GM23338 (cell line): ENCODE results near the gene LRRFIP2. TPM values are rescaled to one million over a fixed set of nuclear protein-coding genes. Genes with fewer than 3 reads are reported as not detected.

Source experiments
- ATAC-seq: fragments of 200-7000 bp; cut with Tn5 transposase; 3 replicates; pipeline ENCODE4 v1.9.1; 2020
- DNase-seq: peaks from one replicate; pipeline ENCODE4 v3.0.0-alpha.2; 2015; ENCODE audit warnings: low spot score
- H2AFZ ChIP-seq: fragments of 200-600 bp; sonication (generic); 2 replicates; pipeline ENCODE4 v1.8.0; 2016; ENCODE audit warnings: antibody characterized with exemption, mild to moderate bottlenecking, moderate library complexity
- H3F3A ChIP-seq: fragments of 200-600 bp; sonication (generic); replicated peaks from 2 replicates; pipeline ENCODE4 v1.8.0; 2017; ENCODE audit warnings: antibody characterized with exemption, mixed run types, low read depth
- H3K27ac ChIP-seq: fragments of 200-600 bp; sonication (generic); 2 replicates; pipeline ENCODE4 v1.6.1; 2016; ENCODE audit warnings: low read depth
- H3K27me3 ChIP-seq: fragments of 200-600 bp; sonication (generic); 2 replicates; pipeline ENCODE4 v1.8.0; 2016; ENCODE audit warnings: mild to moderate bottlenecking, mixed run types, moderate library complexity; ENCODE audit not compliant: insufficient read depth
- H3K36me3 ChIP-seq: fragments of 200-600 bp; sonication (generic); 2 replicates; pipeline ENCODE4 v1.8.0; 2016; ENCODE audit warnings: mild to moderate bottlenecking; ENCODE audit not compliant: insufficient read depth
- H3K4me1 ChIP-seq: fragments of 200-600 bp; sonication (generic); 2 replicates; pipeline ENCODE4 v1.8.0; 2016; ENCODE audit warnings: mild to moderate bottlenecking, moderate library complexity; ENCODE audit not compliant: insufficient read depth
- H3K4me2 ChIP-seq: fragments of 200-600 bp; sonication (generic); 2 replicates; pipeline ENCODE4 v1.7.1; 2017; ENCODE audit warnings: mixed run types
- H3K4me3 ChIP-seq: fragments of 200-600 bp; sonication (generic); 2 replicates; pipeline ENCODE4 v1.6.1; 2016; ENCODE audit warnings: mixed run types
- H3K79me2 ChIP-seq: fragments of 200-600 bp; sonication (generic); replicated peaks from 2 replicates; pipeline ENCODE4 v1.8.0; 2017; ENCODE audit warnings: mild to moderate bottlenecking; ENCODE audit not compliant: insufficient read depth
- H3K9me2 ChIP-seq: fragments of 200-600 bp; sonication (generic); 2 replicates; pipeline ENCODE4 v1.8.0; 2017; ENCODE audit not compliant: insufficient read depth
- H4K20me1 ChIP-seq: fragments of 200-600 bp; sonication (generic); replicated peaks from 2 replicates; pipeline ENCODE4 v1.8.0; 2017; ENCODE audit warnings: mild to moderate bottlenecking; ENCODE audit not compliant: insufficient read depth
- H3K27ac Mint-ChIP-seq: 2 replicates; pipeline ENCODE4 v1.8.0; 2020; ENCODE audit warnings: inconsistent platforms, mild to moderate bottlenecking, moderate library complexity, mixed read lengths
- H3K27me3 Mint-ChIP-seq: 3 replicates; pipeline ENCODE4 v1.8.0; 2022; ENCODE audit warnings: low read depth, mild to moderate bottlenecking, moderate library complexity, mixed read lengths, inconsistent platforms; ENCODE audit not compliant: insufficient read depth, poor library complexity
- H3K36me3 Mint-ChIP-seq: 3 replicates; pipeline ENCODE4 v1.8.0; 2021; ENCODE audit warnings: low read depth, mild to moderate bottlenecking, inconsistent platforms, moderate library complexity, mixed read lengths
- H3K4me1 Mint-ChIP-seq: 3 replicates; pipeline ENCODE4 v1.8.0; 2020; ENCODE audit warnings: mild to moderate bottlenecking, inconsistent platforms, mixed read lengths
- H3K4me3 Mint-ChIP-seq: 3 replicates; pipeline ENCODE4 v1.8.0; 2021; ENCODE audit warnings: moderate library complexity, mild to moderate bottlenecking, inconsistent platforms, mixed read lengths
- H3K9me3 Mint-ChIP-seq: 3 replicates; pipeline ENCODE4 v1.8.0; 2020; ENCODE audit warnings: moderate library complexity, mild to moderate bottlenecking, inconsistent platforms, mixed read lengths
- CREB1 ChIP-seq: fragments of 250-450 bp; sonication (Bioruptor Pico); IDR thresholded peaks from 2 replicates; pipeline ENCODE4 v1.5.0; 2020; ENCODE audit warnings: low read depth, mild to moderate bottlenecking, moderate library complexity
- EZH2 ChIP-seq: fragments of 200-600 bp; sonication (generic); IDR thresholded peaks from one replicate; pipeline ENCODE4 v1.8.0; 2017; ENCODE audit warnings: antibody characterized with exemption, mild to moderate bottlenecking, low read depth; ENCODE audit not compliant: unreplicated experiment
- EZH2phosphoT487 ChIP-seq: fragments of 200-600 bp; sonication (generic); IDR thresholded peaks from one replicate; pipeline ENCODE4 v1.8.1; 2018; ENCODE audit warnings: antibody characterized with exemption; ENCODE audit not compliant: unreplicated experiment
- JUNB ChIP-seq: IDR thresholded peaks from one replicate; pipeline ENCODE4 v1.6.1; 2016; ENCODE audit warnings: antibody characterized with exemption; ENCODE audit not compliant: unreplicated experiment
- NANOG ChIP-seq: IDR thresholded peaks from 2 replicates; pipeline ENCODE4 v1.6.1; 2016; ENCODE audit warnings: antibody characterized with exemption, borderline replicate concordance
- POLR2AphosphoS5 ChIP-seq: IDR thresholded peaks from 2 replicates; pipeline ENCODE4 v1.6.1; 2016; ENCODE audit warnings: antibody characterized with exemption, low read depth
- REST ChIP-seq: IDR thresholded peaks from one replicate; pipeline ENCODE4 v1.6.1; 2018; ENCODE audit warnings: antibody characterized with exemption; ENCODE audit not compliant: unreplicated experiment
- STAT1 ChIP-seq: IDR thresholded peaks from one replicate; pipeline ENCODE4 v1.6.1; 2016; ENCODE audit warnings: antibody characterized with exemption; ENCODE audit not compliant: unreplicated experiment
- ZNF114 ChIP-seq: fragments of 250-450 bp; sonication (Bioruptor Pico); IDR thresholded peaks from 2 replicates; pipeline ENCODE4 v1.5.0; 2020; ENCODE audit warnings: mild to moderate bottlenecking, moderate library complexity
- ZNF331 ChIP-seq: fragments of 250-450 bp; sonication (Bioruptor Pico); IDR thresholded peaks from 2 replicates; pipeline ENCODE4 v1.5.0; 2020; ENCODE audit warnings: low read depth, mild to moderate bottlenecking, moderate library complexity
- ZNF462 ChIP-seq: fragments of 250-450 bp; sonication (Bioruptor Pico); IDR thresholded peaks from 2 replicates; pipeline ENCODE4 v1.5.0; 2020; ENCODE audit warnings: mild to moderate bottlenecking, moderate library complexity
- polyA plus RNA-seq: library from polyadenylated mRNA; unstranded; fragments of >200 nt; fragmentation: Nextera tagmentation; extraction: Ambion mirVana; gene quantifications from 2 replicates; pipeline ENCODE4 v1.2.1, GENCODE V29; 2016
- total RNA-seq: library from RNA; depleted of rRNA; stranded (reverse); fragments of >200 nt; shearing (Covaris generic); gene quantifications from 2 replicates; pipeline ENCODE4 v1.2.3, GENCODE V29; 2014
- TF ChIP-seq, protein P1 (sequence below), 2 experiments: fragments of 200-600 bp in 1 of 2; sonication (generic) in 1 of 2; conservative IDR thresholded peaks; 2 replicates each; pipeline versions ENCODE4 v1.5.1 to v1.6.1; 2016 to 2017; ENCODE audit warnings: antibody characterized with exemption in 2 of 2, low read depth in 2 of 2, mild to moderate bottlenecking in 2 of 2, moderate library complexity in 1 of 2
- TF ChIP-seq, protein P2 (sequence below): IDR thresholded peaks from 2 replicates; pipeline ENCODE4 v1.6.1; 2016; ENCODE audit warnings: antibody characterized with exemption

The LRRFIP2 gene
- total and polyA plus RNA-seq, 2 experiments from 2014 or later = 20.3 to 29.0 TPM

GRCh38 chr3:37204314-37204713, 29.9 kb upstream of the LRRFIP2 start:
- Mint-ChIP-seq H3K27ac (no peak overlapping the region), H3K9me3 (peaks cover 4% of the 10 kb centered on the region; the same call in 2 of the 3 replicates), H3K36me3 (no peaks in the 10 kb centered on the region), H3K4me3 (no peak overlapping the region), H3K27me3 (peaks cover 2% of the 10 kb centered on the region), H3K4me1 (no peaks in the 10 kb centered on the region)
- Histone ChIP-seq H3K4me3 (no peak overlapping the region), H3F3A (no peaks in the 10 kb centered on the region), H3K79me2 (no peaks in the 10 kb centered on the region), H4K20me1 (no peaks in the 10 kb centered on the region), H3K27me3 (no peaks in the 10 kb centered on the region), H3K4me1 (no peaks in the 10 kb centered on the region), H3K36me3 (no peaks in the 10 kb centered on the region), H3K9me2 (0 out of 2 replicates have a peak, but pooled peaks cover 5% of the 10 kb centered on the region), H2AFZ (no peak overlapping the region), H3K4me2 (no peak overlapping the region), H3K27ac (no peak overlapping the region)
- DNase-seq (no peak), ATAC-seq (no peak)
- TF ChIP-seq CREB1 (CRISPR knock-in tag) (no peak), POLR2AphosphoS5 (no peak), EZH2phosphoT487 (no peak), ZNF462 (CRISPR knock-in tag) (no peak), STAT1 (no peak), ZNF114 (CRISPR knock-in tag) (no peak), EZH2 (no peak), NANOG (no peak), REST (no peak), ZNF331 (no peak), JUNB (no peak)
- TF ChIP-seq, protein P1, sequence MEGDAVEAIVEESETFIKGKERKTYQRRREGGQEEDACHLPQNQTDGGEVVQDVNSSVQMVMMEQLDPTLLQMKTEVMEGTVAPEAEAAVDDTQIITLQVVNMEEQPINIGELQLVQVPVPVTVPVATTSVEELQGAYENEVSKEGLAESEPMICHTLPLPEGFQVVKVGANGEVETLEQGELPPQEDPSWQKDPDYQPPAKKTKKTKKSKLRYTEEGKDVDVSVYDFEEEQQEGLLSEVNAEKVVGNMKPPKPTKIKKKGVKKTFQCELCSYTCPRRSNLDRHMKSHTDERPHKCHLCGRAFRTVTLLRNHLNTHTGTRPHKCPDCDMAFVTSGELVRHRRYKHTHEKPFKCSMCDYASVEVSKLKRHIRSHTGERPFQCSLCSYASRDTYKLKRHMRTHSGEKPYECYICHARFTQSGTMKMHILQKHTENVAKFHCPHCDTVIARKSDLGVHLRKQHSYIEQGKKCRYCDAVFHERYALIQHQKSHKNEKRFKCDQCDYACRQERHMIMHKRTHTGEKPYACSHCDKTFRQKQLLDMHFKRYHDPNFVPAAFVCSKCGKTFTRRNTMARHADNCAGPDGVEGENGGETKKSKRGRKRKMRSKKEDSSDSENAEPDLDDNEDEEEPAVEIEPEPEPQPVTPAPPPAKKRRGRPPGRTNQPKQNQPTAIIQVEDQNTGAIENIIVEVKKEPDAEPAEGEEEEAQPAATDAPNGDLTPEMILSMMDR (conservative IDR thresholded peaks at IDR 0.05; ENCODE audit: low read depth in 2 of 2) = no peak
- TF ChIP-seq, protein P2, sequence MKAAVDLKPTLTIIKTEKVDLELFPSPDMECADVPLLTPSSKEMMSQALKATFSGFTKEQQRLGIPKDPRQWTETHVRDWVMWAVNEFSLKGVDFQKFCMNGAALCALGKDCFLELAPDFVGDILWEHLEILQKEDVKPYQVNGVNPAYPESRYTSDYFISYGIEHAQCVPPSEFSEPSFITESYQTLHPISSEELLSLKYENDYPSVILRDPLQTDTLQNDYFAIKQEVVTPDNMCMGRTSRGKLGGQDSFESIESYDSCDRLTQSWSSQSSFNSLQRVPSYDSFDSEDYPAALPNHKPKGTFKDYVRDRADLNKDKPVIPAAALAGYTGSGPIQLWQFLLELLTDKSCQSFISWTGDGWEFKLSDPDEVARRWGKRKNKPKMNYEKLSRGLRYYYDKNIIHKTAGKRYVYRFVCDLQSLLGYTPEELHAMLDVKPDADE = no peak
